RWPE1 (cell line): Measurements from ENCODE around the gene CXXC4.

Source experiments
- CTCF ChIA-PET: fragments of 350-600 bp; sonication (Branson Sonifier 250); formaldehyde crosslinking; extraction: SDS; loops from one replicate; lab custom pipeline; 2021; lab: Yijun Ruan, JAX
- POLR2A ChIA-PET: fragments of 400-600 bp; formaldehyde crosslinking; extraction: SDS; loops from one replicate; lab custom pipeline; 2020; ENCODE audit warnings: antibody characterized with exemption; ENCODE audit not compliant: low non-redundant PET; lab: Yijun Ruan, JAX
- DNase-seq: peaks from one replicate; pipeline ENCODE4 v3.0.0; 2012; ENCODE audit warnings: low spot score
- H3K27ac ChIP-seq: fragments of 450-650 bp; 2 replicates; pipeline ENCODE4 v1.5.1; 2017
- TF ChIP-seq, protein P1 (sequence below): fragments of 450-650 bp; conservative IDR thresholded peaks from 2 replicates; pipeline ENCODE4 v1.5.1; 2017; ENCODE audit warnings: low read depth, mild to moderate bottlenecking

CXXC4 gene

DNA sequence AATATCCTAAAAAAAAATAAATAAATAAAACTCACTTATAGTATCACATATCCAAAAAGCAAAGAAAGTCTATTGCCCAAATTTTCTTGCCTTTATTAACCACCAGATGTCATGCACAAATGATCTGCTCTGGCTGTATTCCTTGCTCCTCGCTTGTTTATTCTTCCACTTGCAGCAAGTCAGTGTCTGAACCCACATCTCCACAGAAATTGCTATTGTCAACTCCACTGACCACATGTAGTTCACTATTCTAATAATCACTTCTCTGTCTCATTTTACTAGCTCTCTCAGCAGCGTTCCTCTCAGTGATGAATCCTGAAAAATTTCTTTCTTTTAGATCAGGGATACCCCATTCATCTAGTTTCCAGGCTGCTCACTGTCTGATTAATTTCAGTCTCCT is 29.3 kb upstream of the CXXC4 start:
- no peak overlapping the region for H3K27ac ChIP-seq
- DNase-seq: no peak
- ChIA-PET CTCF (no interaction called here), POLR2A (no interaction called here)
- TF ChIP-seq, protein P1, sequence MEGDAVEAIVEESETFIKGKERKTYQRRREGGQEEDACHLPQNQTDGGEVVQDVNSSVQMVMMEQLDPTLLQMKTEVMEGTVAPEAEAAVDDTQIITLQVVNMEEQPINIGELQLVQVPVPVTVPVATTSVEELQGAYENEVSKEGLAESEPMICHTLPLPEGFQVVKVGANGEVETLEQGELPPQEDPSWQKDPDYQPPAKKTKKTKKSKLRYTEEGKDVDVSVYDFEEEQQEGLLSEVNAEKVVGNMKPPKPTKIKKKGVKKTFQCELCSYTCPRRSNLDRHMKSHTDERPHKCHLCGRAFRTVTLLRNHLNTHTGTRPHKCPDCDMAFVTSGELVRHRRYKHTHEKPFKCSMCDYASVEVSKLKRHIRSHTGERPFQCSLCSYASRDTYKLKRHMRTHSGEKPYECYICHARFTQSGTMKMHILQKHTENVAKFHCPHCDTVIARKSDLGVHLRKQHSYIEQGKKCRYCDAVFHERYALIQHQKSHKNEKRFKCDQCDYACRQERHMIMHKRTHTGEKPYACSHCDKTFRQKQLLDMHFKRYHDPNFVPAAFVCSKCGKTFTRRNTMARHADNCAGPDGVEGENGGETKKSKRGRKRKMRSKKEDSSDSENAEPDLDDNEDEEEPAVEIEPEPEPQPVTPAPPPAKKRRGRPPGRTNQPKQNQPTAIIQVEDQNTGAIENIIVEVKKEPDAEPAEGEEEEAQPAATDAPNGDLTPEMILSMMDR: no peak

DNA sequence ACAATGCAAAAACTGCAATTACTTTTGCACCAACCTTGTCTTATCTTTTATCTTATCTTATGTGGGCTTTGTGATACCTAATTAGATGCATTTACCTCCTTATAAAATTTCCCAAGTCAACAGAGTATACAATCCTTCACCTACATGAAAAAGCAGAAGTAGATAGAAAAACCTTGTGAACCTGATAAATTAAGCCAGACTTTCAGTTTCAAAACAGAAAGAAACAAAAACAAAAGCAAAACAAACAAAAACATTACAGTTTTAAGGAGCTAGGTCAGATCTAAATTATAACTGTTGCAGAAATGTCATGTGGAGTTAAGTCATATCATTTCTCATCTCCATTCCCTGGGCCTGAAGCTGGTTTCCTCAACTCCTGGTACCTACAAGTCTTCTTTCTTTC is 24.9 kb upstream of the CXXC4 start:
- H3K27ac ChIP-seq: no peak overlapping the region
- ChIA-PET POLR2A (no interaction called here), CTCF (no interaction called here)
- DNase-seq: no peak
- TF ChIP-seq, protein P1: no peak

DNA sequence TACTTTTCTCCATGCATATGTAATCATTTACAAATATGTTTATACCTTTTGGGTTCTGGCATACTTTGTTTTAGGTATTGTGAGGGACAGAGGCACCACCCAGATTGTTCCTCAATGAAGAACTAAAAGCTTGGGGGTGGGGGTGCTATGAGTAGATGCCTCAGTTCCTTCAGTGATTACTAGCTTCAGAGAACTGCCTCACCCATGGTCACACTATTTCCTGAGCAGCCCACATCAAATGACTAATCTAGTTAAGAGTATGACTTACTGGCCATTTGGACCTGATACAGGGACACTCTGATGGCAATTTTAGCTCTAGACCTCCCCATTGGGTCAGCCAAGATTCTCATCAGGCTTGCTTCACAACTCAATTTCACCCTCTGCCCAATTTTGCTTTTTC is 22.2 kb upstream of the CXXC4 start:
- ChIA-PET POLR2A (no interaction called here), CTCF (no interaction called here)
- DNase-seq: no peak
- no peak overlapping the region for H3K27ac ChIP-seq
- TF ChIP-seq, protein P1: no peak

DNA sequence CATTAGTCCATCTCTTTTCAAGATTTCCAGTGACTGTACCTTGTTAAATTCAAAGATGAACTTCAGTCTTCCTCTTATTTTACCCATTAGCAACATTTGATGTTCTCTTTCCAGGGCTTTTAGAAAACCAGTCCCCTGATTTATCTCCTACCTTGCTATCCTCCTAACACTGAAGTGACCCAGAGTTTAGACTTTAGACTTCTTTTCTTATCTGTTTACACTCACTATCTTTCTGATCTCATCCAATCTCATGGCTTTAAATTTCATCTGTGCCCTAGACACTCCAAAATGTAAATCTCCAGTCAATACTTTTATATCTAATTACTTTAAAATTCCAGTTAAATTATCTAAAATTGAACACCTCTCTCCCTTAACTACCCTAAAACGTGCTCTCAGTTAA is 13.5 kb upstream of the CXXC4 start:
- H3K27ac ChIP-seq: no peak overlapping the region
- TF ChIP-seq, protein P1: no peak
- ChIA-PET CTCF (no interaction called here), POLR2A (no interaction called here)
- no peak for DNase-seq

DNA sequence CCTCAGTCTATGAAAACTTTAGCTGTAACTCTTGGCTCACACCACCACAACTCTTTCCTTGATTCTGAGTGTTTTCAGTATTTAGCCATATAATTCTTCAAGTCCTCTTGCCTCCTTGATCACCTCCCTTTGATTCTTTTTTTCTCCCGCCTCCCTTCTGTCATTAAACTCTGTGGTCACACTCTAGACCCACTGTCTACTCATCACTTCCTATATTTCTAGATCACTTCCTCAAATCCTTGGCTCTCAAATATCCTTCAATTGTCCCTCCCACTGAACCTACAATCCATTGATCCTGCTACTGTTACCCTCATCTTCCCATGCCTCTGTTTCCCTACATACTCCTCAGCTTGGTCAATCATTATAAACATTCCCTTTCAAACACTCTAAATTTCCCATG is 12.4 kb upstream of the CXXC4 start:
- H3K27ac ChIP-seq: no peak overlapping the region
- DNase-seq: no peak
- ChIA-PET POLR2A (no interaction called here), CTCF (no interaction called here)
- TF ChIP-seq, protein P1: no peak

DNA sequence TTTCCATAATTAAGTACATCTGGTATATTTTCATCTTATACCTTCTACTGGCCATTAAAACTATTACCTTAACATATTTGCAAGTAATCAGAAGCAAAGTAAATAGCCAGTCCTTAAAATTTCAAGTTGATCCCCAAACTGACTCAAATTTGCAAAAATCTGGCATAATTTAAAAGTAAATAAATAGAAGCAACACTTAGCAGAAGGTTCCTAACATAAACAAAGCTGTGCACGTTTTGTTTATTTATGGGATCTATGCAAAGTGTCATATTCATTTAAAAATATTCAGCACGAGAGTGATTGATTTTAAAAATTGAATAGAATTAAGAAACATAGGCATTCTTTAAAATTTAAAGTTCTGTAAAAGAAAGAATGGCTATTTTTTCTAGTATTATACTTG is 9.8 kb upstream of the CXXC4 start:
- ChIA-PET CTCF (no interaction called here), POLR2A (no interaction called here)
- no peak overlapping the region for H3K27ac ChIP-seq
- TF ChIP-seq, protein P1: no peak
- no peak for DNase-seq

DNA sequence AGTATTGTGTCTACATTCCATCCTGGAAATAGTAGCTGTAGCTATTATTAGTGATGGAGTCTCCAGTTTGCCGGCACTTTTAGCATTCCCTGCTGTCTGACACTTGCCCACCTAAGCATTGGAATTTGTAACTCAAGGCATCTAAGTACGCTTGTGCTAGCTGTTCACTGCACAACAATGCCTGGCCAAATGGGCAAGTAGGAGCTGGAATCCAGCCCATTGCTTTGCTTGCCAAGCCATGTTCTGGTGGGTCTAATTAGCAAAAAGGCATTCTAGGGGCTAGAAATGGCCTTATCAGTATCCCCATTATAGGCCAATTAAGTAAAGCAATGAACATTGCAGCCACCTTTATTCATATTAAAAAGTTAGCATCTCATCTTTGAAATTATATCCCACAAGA is 7.8 kb upstream of the CXXC4 start:
- POLR2A ChIA-PET: no interaction called here

More for the DNA sequence above, 7.8 kb upstream of the CXXC4 start:
- CTCF ChIA-PET: interaction anchor here (0.6 kb wide), 1 partner anchor 358 kb away, joined by 3 read pairs; no protein-coding TSS in a partner anchor
- no peak overlapping the region for H3K27ac ChIP-seq
- TF ChIP-seq, protein P1: no peak
- no peak for DNase-seq
